GM23338 (cell line): ENCODE measurements around the gene DCP1B. TPM values are rescaled to one million over a fixed set of nuclear protein-coding genes. Genes with fewer than 3 reads are reported as not detected.

ENCODE experiments used
- ATAC-seq: fragments of 200-7000 bp; cut with Tn5 transposase; 3 replicates; pipeline ENCODE4 v1.9.1; 2020
- DNase-seq: peaks from one replicate; pipeline ENCODE4 v3.0.0-alpha.2; 2015; ENCODE audit warnings: low spot score
- H2AFZ ChIP-seq: fragments of 200-600 bp; sonication (generic); 2 replicates; pipeline ENCODE4 v1.8.0; 2016; ENCODE audit warnings: antibody characterized with exemption, mild to moderate bottlenecking, moderate library complexity
- H3F3A ChIP-seq: fragments of 200-600 bp; sonication (generic); replicated peaks from 2 replicates; pipeline ENCODE4 v1.8.0; 2017; ENCODE audit warnings: antibody characterized with exemption, mixed run types, low read depth
- H3K27ac ChIP-seq: fragments of 200-600 bp; sonication (generic); 2 replicates; pipeline ENCODE4 v1.6.1; 2016; ENCODE audit warnings: low read depth
- H3K27me3 ChIP-seq: fragments of 200-600 bp; sonication (generic); 2 replicates; pipeline ENCODE4 v1.8.0; 2016; ENCODE audit warnings: mild to moderate bottlenecking, mixed run types, moderate library complexity; ENCODE audit not compliant: insufficient read depth
- H3K36me3 ChIP-seq: fragments of 200-600 bp; sonication (generic); 2 replicates; pipeline ENCODE4 v1.8.0; 2016; ENCODE audit warnings: mild to moderate bottlenecking; ENCODE audit not compliant: insufficient read depth
- H3K4me1 ChIP-seq: fragments of 200-600 bp; sonication (generic); 2 replicates; pipeline ENCODE4 v1.8.0; 2016; ENCODE audit warnings: mild to moderate bottlenecking, moderate library complexity; ENCODE audit not compliant: insufficient read depth
- H3K4me2 ChIP-seq: fragments of 200-600 bp; sonication (generic); 2 replicates; pipeline ENCODE4 v1.7.1; 2017; ENCODE audit warnings: mixed run types
- H3K4me3 ChIP-seq: fragments of 200-600 bp; sonication (generic); 2 replicates; pipeline ENCODE4 v1.6.1; 2016; ENCODE audit warnings: mixed run types
- H3K79me2 ChIP-seq: fragments of 200-600 bp; sonication (generic); replicated peaks from 2 replicates; pipeline ENCODE4 v1.8.0; 2017; ENCODE audit warnings: mild to moderate bottlenecking; ENCODE audit not compliant: insufficient read depth
- H3K9me2 ChIP-seq: fragments of 200-600 bp; sonication (generic); 2 replicates; pipeline ENCODE4 v1.8.0; 2017; ENCODE audit not compliant: insufficient read depth
- H4K20me1 ChIP-seq: fragments of 200-600 bp; sonication (generic); replicated peaks from 2 replicates; pipeline ENCODE4 v1.8.0; 2017; ENCODE audit warnings: mild to moderate bottlenecking; ENCODE audit not compliant: insufficient read depth
- H3K27ac Mint-ChIP-seq: 2 replicates; pipeline ENCODE4 v1.8.0; 2020; ENCODE audit warnings: inconsistent platforms, mild to moderate bottlenecking, moderate library complexity, mixed read lengths
- H3K27me3 Mint-ChIP-seq: 3 replicates; pipeline ENCODE4 v1.8.0; 2022; ENCODE audit warnings: low read depth, mild to moderate bottlenecking, moderate library complexity, mixed read lengths, inconsistent platforms; ENCODE audit not compliant: insufficient read depth, poor library complexity
- H3K36me3 Mint-ChIP-seq: 3 replicates; pipeline ENCODE4 v1.8.0; 2021; ENCODE audit warnings: low read depth, mild to moderate bottlenecking, inconsistent platforms, moderate library complexity, mixed read lengths
- H3K4me1 Mint-ChIP-seq: 3 replicates; pipeline ENCODE4 v1.8.0; 2020; ENCODE audit warnings: mild to moderate bottlenecking, inconsistent platforms, mixed read lengths
- H3K4me3 Mint-ChIP-seq: 3 replicates; pipeline ENCODE4 v1.8.0; 2021; ENCODE audit warnings: moderate library complexity, mild to moderate bottlenecking, inconsistent platforms, mixed read lengths
- H3K9me3 Mint-ChIP-seq: 3 replicates; pipeline ENCODE4 v1.8.0; 2020; ENCODE audit warnings: moderate library complexity, mild to moderate bottlenecking, inconsistent platforms, mixed read lengths
- CREB1 ChIP-seq: fragments of 250-450 bp; sonication (Bioruptor Pico); IDR thresholded peaks from 2 replicates; pipeline ENCODE4 v1.5.0; 2020; ENCODE audit warnings: low read depth, mild to moderate bottlenecking, moderate library complexity
- EZH2 ChIP-seq: fragments of 200-600 bp; sonication (generic); IDR thresholded peaks from one replicate; pipeline ENCODE4 v1.8.0; 2017; ENCODE audit warnings: antibody characterized with exemption, mild to moderate bottlenecking, low read depth; ENCODE audit not compliant: unreplicated experiment
- EZH2phosphoT487 ChIP-seq: fragments of 200-600 bp; sonication (generic); IDR thresholded peaks from one replicate; pipeline ENCODE4 v1.8.1; 2018; ENCODE audit warnings: antibody characterized with exemption; ENCODE audit not compliant: unreplicated experiment
- JUNB ChIP-seq: IDR thresholded peaks from one replicate; pipeline ENCODE4 v1.6.1; 2016; ENCODE audit warnings: antibody characterized with exemption; ENCODE audit not compliant: unreplicated experiment
- NANOG ChIP-seq: IDR thresholded peaks from 2 replicates; pipeline ENCODE4 v1.6.1; 2016; ENCODE audit warnings: antibody characterized with exemption, borderline replicate concordance
- POLR2AphosphoS5 ChIP-seq: IDR thresholded peaks from 2 replicates; pipeline ENCODE4 v1.6.1; 2016; ENCODE audit warnings: antibody characterized with exemption, low read depth
- STAT1 ChIP-seq: IDR thresholded peaks from one replicate; pipeline ENCODE4 v1.6.1; 2016; ENCODE audit warnings: antibody characterized with exemption; ENCODE audit not compliant: unreplicated experiment
- ZNF114 ChIP-seq: fragments of 250-450 bp; sonication (Bioruptor Pico); IDR thresholded peaks from 2 replicates; pipeline ENCODE4 v1.5.0; 2020; ENCODE audit warnings: mild to moderate bottlenecking, moderate library complexity
- ZNF331 ChIP-seq: fragments of 250-450 bp; sonication (Bioruptor Pico); IDR thresholded peaks from 2 replicates; pipeline ENCODE4 v1.5.0; 2020; ENCODE audit warnings: low read depth, mild to moderate bottlenecking, moderate library complexity
- polyA plus RNA-seq: library from polyadenylated mRNA; unstranded; fragments of >200 nt; fragmentation: Nextera tagmentation; extraction: Ambion mirVana; gene quantifications from 2 replicates; pipeline ENCODE4 v1.2.1, GENCODE V29; 2016
- total RNA-seq: library from RNA; depleted of rRNA; stranded (reverse); fragments of >200 nt; shearing (Covaris generic); gene quantifications from 2 replicates; pipeline ENCODE4 v1.2.3, GENCODE V29; 2014
- TF ChIP-seq, protein P1 (sequence below): fragments of 250-450 bp; sonication (Bioruptor Pico); IDR thresholded peaks from 2 replicates; pipeline ENCODE4 v1.5.0; 2020; ENCODE audit warnings: mild to moderate bottlenecking, moderate library complexity
- TF ChIP-seq, protein P2 (sequence below): IDR thresholded peaks from one replicate; pipeline ENCODE4 v1.6.1; 2018; ENCODE audit warnings: antibody characterized with exemption; ENCODE audit not compliant: unreplicated experiment
- TF ChIP-seq, protein P3 (sequence below): IDR thresholded peaks from 2 replicates; pipeline ENCODE4 v1.6.1; 2016; ENCODE audit warnings: antibody characterized with exemption

DCP1B gene
- total and polyA plus RNA-seq, 2 experiments from 2014 or later = 24.4 to 29.8 TPM

DNA sequence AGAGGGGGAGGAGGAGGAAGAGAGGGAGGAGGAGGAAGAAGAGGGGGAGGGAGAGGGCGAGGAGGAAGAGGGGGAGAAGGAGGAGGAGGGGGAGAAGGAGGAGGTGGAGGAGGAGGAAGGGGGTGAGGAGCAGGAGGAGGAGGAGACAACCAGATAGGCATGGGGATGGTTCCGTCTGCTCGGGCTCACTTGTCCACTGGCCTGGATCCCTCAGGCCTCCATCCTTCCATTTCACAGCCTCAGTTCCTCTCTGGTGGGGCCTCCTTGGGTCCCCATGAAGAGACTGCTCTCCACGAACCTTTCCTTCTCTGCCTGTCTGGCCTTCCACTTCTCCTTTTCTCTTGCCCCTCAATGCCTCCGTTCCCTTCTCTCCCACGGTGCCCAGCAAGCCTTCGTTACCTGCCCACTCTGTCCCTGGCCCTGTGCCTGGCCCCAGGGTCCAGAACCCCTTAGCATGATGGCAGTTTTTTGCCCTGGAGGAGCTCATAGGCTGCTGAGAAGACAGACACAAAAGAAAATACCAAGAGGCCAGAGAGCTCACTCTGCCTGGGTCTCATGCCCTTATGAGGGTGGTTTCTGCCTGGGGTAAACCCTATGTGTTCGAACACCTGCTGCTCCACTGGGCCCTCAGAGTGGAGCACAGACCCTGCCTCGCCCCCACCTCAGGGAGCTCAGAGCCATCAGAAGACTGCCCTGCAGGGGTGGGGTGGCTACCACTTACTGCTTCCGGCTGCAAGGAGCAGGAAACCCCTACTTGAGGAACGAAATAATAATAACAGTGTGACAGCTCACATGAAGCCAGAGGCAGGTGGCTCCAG is 74.1 kb downstream of the DCP1B start (continued):
- TF ChIP-seq, protein P1, sequence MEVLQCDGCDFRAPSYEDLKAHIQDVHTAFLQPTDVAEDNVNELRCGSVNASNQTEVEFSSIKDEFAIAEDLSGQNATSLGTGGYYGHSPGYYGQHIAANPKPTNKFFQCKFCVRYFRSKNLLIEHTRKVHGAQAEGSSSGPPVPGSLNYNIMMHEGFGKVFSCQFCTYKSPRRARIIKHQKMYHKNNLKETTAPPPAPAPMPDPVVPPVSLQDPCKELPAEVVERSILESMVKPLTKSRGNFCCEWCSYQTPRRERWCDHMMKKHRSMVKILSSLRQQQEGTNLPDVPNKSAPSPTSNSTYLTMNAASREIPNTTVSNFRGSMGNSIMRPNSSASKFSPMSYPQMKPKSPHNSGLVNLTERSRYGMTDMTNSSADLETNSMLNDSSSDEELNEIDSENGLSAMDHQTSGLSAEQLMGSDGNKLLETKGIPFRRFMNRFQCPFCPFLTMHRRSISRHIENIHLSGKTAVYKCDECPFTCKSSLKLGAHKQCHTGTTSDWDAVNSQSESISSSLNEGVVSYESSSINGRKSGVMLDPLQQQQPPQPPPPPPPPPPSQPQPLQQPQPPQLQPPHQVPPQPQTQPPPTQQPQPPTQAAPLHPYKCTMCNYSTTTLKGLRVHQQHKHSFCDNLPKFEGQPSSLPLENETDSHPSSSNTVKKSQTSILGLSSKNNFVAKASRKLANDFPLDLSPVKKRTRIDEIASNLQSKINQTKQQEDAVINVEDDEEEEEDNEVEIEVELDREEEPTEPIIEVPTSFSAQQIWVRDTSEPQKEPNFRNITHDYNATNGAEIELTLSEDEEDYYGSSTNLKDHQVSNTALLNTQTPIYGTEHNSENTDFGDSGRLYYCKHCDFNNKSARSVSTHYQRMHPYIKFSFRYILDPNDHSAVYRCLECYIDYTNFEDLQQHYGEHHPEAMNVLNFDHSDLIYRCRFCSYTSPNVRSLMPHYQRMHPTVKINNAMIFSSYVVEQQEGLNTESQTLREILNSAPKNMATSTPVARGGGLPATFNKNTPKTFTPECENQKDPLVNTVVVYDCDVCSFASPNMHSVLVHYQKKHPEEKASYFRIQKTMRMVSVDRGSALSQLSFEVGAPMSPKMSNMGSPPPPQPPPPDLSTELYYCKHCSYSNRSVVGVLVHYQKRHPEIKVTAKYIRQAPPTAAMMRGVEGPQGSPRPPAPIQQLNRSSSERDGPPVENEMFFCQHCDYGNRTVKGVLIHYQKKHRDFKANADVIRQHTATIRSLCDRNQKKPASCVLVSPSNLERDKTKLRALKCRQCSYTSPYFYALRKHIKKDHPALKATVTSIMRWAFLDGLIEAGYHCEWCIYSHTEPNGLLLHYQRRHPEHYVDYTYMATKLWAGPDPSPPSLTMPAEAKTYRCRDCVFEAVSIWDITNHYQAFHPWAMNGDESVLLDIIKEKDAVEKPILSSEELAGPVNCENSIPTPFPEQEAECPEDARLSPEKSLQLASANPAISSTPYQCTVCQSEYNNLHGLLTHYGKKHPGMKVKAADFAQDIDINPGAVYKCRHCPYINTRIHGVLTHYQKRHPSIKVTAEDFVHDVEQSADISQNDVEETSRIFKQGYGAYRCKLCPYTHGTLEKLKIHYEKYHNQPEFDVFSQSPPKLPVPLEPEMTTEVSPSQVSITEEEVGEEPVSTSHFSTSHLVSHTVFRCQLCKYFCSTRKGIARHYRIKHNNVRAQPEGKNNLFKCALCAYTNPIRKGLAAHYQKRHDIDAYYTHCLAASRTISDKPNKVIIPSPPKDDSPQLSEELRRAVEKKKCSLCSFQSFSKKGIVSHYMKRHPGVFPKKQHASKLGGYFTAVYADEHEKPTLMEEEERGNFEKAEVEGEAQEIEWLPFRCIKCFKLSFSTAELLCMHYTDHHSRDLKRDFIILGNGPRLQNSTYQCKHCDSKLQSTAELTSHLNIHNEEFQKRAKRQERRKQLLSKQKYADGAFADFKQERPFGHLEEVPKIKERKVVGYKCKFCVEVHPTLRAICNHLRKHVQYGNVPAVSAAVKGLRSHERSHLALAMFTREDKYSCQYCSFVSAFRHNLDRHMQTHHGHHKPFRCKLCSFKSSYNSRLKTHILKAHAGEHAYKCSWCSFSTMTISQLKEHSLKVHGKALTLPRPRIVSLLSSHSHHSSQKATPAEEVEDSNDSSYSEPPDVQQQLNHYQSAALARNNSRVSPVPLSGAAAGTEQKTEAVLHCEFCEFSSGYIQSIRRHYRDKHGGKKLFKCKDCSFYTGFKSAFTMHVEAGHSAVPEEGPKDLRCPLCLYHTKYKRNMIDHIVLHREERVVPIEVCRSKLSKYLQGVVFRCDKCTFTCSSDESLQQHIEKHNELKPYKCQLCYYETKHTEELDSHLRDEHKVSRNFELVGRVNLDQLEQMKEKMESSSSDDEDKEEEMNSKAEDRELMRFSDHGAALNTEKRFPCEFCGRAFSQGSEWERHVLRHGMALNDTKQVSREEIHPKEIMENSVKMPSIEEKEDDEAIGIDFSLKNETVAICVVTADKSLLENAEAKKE = no peak
- TF ChIP-seq STAT1 (no peak), EZH2 (no peak), ZNF331 (no peak), JUNB (no peak)

DNA sequence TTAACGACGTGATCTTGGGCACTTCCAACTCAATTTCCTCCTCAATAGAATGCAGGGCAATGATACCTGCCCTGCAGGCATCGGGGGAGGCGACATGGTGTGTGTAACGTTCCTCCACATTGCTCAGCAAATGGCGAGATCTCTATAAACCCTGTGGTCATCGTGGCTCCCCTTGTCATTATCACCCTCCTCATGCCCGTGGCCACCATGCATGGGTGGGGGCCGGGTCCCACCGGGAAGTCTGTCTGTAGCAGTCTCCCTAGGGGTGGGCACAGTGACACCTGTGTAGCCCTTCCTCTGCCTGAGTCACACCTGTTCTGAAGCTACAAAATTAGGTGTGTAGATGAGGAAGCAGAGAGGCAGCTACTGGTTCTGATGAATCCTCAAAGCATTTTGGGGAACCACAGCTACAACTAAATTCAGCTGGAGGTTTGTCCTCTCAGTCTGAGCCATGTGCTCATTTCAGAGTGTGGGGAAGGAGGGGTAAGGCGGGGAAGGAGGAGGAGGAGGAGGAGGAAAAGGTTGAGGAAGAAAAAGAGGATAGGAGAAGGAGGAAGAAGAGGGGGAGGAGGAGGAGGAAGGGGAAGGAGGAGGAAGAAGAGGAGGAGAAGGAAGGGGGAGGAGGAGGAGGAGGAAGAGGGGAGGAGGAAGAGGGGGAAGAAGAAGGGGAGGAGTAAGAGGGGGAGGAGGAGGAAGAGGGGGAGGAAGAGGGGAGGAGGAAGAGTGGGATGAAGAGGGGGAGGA is 74.8 kb downstream of the DCP1B start:
- Mint-ChIP-seq H3K27ac (no peak overlapping the region), H3K4me3 (no peak overlapping the region), H3K4me1 (no peaks in the 10 kb centered on the region; the same call in 2 of the 3 replicates), H3K36me3 (no peaks in the 10 kb centered on the region), H3K9me3 (no peaks in the 10 kb centered on the region), H3K27me3 (peaks cover 14% of the 10 kb centered on the region)
- DNase-seq (no peak), ATAC-seq (no peak)
- Histone ChIP-seq H3K36me3 (no peaks in the 10 kb centered on the region), H3K79me2 (no peaks in the 10 kb centered on the region), H4K20me1 (no peaks in the 10 kb centered on the region), H3K9me2 (no peaks in the 10 kb centered on the region), H3K4me1 (no peaks in the 10 kb centered on the region), H3K4me3 (no peak overlapping the region), H3K27me3 (no peaks in the 10 kb centered on the region), H3K4me2 (no peak overlapping the region), H3K27ac (no peak overlapping the region), H2AFZ (no peak overlapping the region), H3F3A (peaks cover 4% of the 10 kb centered on the region; the same call in 1 of the 2 replicates)
- TF ChIP-seq NANOG (no peak), ZNF114 (no peak), ZNF331 (no peak), CREB1 (CRISPR knock-in tag) (no peak), EZH2phosphoT487 (no peak), STAT1 (no peak), EZH2 (no peak), POLR2AphosphoS5 (no peak)
- TF ChIP-seq, protein P2, sequence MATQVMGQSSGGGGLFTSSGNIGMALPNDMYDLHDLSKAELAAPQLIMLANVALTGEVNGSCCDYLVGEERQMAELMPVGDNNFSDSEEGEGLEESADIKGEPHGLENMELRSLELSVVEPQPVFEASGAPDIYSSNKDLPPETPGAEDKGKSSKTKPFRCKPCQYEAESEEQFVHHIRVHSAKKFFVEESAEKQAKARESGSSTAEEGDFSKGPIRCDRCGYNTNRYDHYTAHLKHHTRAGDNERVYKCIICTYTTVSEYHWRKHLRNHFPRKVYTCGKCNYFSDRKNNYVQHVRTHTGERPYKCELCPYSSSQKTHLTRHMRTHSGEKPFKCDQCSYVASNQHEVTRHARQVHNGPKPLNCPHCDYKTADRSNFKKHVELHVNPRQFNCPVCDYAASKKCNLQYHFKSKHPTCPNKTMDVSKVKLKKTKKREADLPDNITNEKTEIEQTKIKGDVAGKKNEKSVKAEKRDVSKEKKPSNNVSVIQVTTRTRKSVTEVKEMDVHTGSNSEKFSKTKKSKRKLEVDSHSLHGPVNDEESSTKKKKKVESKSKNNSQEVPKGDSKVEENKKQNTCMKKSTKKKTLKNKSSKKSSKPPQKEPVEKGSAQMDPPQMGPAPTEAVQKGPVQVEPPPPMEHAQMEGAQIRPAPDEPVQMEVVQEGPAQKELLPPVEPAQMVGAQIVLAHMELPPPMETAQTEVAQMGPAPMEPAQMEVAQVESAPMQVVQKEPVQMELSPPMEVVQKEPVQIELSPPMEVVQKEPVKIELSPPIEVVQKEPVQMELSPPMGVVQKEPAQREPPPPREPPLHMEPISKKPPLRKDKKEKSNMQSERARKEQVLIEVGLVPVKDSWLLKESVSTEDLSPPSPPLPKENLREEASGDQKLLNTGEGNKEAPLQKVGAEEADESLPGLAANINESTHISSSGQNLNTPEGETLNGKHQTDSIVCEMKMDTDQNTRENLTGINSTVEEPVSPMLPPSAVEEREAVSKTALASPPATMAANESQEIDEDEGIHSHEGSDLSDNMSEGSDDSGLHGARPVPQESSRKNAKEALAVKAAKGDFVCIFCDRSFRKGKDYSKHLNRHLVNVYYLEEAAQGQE = no peak
- TF ChIP-seq, protein P3, sequence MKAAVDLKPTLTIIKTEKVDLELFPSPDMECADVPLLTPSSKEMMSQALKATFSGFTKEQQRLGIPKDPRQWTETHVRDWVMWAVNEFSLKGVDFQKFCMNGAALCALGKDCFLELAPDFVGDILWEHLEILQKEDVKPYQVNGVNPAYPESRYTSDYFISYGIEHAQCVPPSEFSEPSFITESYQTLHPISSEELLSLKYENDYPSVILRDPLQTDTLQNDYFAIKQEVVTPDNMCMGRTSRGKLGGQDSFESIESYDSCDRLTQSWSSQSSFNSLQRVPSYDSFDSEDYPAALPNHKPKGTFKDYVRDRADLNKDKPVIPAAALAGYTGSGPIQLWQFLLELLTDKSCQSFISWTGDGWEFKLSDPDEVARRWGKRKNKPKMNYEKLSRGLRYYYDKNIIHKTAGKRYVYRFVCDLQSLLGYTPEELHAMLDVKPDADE = no peak
